ENCODE results near the gene FOXK2.
"Not testable (repeated sequence)": the region's sequence is repeated elsewhere in the genome, so short reads cannot be mapped to it uniquely, and the experiment has no call there.

DNA sequence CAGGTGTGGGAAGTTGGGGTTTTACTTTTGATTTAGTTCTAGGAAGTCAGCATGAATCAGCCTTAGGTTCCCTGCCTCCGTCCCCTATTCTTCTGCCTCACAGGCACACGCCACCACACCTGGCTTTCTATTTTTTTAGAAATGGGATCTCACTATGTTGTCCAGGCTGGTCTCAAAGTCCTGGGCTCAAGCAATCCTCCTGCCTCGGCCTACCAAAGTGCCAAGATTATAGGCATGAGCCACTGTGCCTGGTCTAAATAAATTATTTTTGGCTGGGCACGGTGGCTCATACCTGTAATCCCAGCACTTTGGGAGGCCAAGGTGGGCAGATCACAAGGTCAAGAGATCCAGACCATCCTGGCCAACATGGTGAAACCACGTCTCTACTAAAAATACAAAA is 7.9 kb upstream of the FOXK2 start:
- TF ChIP-seq ZFP3, ZFP30 (CRISPR knock-in tag; IDR thresholded peaks at IDR 0.05): not testable (repeated sequence)

All from SK-N-SH treated with all-trans-retinoic acid at 6 μM for 48 hours (cell line).